D721Med (cell line): Measurements from ENCODE around the gene CEBPB.

Experiments used
- DNase-seq: peaks from one replicate; pipeline ENCODE4 v3.0.0; 2011; ENCODE audit warnings: low spot score; ENCODE audit not compliant: insufficient read length
- FAIRE-seq: peaks from 2 replicates; lab custom pipeline; 2011; peaks lifted over from hg19 to GRCh38; lab: Jason Lieb, UNC
- TF ChIP-seq, protein P1 (sequence below): IDR thresholded peaks from 2 replicates; pipeline ENCODE4 v1.5.1; 2012; ENCODE audit warnings: mild to moderate bottlenecking, control low read depth; ENCODE audit not compliant: insufficient read depth; ENCODE audit errors: missing control alignments

CEBPB gene

DNA sequence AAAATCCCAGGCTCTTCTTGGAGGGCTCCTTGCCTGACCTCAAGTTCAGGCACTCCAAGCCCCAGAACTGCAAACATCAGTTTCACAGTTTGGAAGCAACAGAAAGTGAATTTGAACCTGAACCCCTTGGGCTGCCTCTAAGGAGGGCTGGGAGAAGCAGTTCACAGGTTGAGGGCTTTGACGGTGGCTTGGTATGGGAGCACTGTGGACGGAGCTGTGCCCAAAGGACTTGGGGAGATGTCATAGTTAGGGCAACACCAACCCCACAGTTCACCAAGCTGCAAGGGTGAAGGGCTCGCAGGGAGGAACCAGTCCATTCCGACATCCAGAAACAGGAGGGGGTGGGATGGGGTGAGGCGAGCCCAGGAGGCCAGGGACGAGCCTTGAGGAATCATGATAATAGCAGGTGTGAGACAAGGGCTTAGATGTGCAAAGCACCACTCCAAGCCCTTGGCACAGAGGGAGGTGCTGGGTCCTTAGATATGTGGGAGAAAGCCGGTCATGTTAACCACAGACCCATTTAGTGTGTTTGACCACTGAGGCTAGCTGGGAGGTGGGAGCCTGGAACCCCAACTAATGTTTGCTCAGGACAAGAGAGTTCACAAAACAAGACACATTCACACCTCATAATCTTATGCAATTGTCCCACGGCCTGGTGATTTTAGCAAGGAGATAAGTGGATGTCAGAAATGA is 4.3 kb downstream of the CEBPB start:
- TF ChIP-seq, protein P1, sequence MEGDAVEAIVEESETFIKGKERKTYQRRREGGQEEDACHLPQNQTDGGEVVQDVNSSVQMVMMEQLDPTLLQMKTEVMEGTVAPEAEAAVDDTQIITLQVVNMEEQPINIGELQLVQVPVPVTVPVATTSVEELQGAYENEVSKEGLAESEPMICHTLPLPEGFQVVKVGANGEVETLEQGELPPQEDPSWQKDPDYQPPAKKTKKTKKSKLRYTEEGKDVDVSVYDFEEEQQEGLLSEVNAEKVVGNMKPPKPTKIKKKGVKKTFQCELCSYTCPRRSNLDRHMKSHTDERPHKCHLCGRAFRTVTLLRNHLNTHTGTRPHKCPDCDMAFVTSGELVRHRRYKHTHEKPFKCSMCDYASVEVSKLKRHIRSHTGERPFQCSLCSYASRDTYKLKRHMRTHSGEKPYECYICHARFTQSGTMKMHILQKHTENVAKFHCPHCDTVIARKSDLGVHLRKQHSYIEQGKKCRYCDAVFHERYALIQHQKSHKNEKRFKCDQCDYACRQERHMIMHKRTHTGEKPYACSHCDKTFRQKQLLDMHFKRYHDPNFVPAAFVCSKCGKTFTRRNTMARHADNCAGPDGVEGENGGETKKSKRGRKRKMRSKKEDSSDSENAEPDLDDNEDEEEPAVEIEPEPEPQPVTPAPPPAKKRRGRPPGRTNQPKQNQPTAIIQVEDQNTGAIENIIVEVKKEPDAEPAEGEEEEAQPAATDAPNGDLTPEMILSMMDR = no peak
- no peak for FAIRE-seq
- no peak for DNase-seq

DNA sequence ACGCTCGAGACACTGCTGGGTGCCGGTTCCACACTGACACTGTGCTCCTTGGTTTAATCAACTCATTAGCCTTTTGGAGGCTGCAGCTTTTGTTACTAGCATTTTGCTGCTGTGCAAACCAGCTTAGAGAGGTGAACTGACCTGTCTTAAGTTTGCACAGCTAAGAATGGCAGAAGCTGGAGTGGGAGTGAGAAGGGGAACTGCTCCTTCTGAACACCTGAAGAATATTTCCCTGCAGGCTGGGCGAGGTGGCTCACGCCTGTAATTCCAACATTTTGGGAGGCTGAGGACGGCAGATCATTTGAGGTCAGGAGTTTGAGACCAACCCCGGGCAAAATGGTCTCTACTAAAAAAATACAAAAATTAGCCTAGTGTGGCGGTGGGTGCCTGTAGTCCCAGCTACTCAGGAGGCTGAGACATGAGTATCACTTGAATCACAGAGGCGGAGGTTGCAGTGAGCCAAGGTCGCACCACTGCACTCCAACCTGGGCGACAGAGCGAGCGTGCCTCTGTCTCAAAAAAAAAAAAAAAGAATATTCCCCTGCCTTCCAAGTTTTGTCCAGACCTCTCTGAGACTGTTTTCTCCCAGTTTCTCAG is 5.0 kb downstream of the CEBPB start:
- DNase-seq (no peak), FAIRE-seq (no peak)

DNA sequence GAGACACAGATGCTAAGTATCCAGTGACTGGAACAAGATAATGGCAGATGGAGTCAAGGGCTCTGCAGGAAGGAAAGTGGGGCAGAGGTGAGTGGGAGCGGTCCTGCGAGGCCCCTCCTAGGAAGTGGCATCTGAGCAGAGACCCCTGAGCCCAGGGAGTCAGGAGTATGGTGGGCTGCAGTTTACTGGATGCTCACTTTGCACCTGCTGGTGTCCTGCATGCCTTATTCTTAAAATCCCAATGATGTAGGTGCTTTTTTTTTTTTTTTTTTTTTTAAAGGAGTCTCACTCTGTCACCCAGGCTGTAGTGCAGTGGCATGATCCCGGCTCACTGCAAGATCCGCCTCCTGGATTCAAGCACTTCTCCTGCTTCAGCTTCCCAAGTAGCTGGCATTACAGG is 5.6 kb downstream of the CEBPB start:
- FAIRE-seq (no peak), DNase-seq (no peak)
- TF ChIP-seq, protein P1 = no peak

More for the DNA sequence above, 5.0 kb downstream of the CEBPB start:
- TF ChIP-seq, protein P1 = no peak

DNA sequence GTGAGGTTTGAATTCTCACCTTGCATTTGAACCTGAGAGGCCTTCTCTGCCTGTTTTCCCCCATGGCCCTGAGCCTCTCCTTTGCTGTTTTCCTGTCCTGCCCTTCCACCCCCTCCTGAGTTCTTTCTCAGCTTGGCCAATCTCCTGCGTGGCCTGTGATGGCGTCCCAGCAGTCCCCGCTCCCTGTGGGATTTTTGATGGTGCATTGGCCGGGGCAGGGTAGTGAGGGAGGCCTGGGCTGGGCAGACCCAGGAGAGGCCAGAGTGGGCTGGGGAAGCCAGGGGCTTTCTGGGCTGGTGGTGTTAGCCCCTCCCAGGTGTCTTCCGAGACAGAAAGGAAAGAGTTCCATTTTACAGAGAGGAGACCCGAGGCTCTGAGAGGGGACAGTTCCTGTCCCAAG is 6.3 kb downstream of the CEBPB start:
- DNase-seq (no peak), FAIRE-seq (no peak)
- TF ChIP-seq, protein P1 = no peak

DNA sequence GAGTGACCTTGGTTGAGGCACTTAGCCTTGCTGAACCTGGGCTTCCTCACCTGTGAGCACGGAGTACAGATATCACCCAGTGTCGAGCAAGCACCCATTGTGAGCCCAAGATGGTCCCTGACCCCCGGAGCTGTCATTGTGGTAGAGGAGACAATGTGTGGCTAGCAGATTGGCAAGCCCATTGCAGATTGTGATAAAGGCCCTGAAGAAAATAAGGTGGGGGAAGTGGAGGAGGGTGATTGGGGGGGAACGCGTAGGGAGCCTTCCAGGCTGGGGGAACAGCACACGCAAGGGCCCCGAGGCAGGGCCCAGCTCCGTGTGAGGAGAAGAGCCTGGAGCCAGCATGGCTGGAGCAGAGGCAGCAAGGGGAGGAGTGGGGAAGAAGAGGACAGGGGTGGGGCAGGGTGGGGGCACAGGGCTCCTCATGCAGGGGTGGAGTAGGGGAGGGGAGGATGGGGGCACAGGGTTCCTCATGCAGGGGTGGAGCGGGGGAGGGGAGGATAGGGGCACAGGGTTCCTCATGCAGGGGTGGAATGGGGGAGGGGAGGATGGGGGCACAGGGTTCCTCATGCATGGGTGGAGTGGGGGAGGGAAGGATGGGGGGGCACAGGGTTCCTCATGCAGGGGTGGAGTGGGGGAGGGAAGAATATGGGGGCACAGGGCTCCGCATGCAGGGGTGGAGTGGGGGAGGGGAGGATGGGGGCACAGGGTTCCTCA is 7.0 kb downstream of the CEBPB start:
- TF ChIP-seq, protein P1 = no peak
- no peak for FAIRE-seq
- no peak for DNase-seq

DNA sequence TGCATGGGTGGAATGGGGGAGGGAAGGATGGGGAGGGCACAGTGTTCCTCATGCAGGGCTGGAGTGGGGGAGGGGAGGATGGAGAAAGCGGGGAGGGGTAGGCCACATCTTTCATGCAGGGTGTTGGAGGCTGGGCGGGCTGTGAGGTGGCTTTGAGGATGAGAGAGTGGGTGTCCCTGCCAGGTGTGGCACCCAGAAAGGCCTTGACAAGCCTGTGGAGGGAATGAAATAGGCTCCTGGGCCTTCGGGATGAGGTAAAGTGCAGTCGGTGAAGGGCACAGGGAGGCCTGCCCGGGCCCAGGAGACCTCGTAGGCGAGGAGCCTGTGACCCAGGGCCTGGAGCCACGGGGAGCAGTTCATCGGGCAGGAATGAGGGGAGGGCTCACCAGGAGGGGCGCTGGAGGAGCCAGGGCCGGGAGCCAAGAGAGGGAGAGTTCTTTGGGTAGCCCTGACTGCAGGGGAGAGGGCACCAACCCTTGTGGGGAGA is 7.6 kb downstream of the CEBPB start:
- FAIRE-seq = no peak
- no peak for DNase-seq
- TF ChIP-seq, protein P1 = no peak

DNA sequence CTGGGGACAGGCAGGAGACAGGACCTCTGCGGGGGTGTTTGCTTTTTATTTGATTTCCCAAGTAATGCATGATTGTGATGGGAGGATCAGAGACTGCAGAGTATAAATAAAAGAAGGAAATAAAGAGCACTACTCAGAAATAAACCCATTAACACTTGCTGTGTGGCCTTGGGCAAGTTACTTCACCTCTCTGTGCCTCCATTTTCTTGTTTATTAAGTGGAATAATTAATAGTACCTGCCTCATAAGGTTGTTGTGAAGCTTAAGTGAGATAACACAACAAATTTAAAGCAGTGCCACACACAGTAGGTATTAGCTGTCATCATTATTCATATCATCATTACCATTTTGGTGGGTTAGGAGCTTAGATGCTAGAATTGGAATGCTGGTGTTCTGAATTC is 8.1 kb downstream of the CEBPB start:
- FAIRE-seq (no peak), DNase-seq (no peak)
- TF ChIP-seq, protein P1 = no peak
